ENCODE data around the gene PTPN11. TPM values are rescaled to one million over a fixed set of nuclear protein-coding genes. Genes with fewer than 3 reads are reported as not detected.

PTPN11 gene
- 75.6 to 86.3 TPM (median 81.1 TPM) in 3 replicates for total RNA-seq

DNA sequence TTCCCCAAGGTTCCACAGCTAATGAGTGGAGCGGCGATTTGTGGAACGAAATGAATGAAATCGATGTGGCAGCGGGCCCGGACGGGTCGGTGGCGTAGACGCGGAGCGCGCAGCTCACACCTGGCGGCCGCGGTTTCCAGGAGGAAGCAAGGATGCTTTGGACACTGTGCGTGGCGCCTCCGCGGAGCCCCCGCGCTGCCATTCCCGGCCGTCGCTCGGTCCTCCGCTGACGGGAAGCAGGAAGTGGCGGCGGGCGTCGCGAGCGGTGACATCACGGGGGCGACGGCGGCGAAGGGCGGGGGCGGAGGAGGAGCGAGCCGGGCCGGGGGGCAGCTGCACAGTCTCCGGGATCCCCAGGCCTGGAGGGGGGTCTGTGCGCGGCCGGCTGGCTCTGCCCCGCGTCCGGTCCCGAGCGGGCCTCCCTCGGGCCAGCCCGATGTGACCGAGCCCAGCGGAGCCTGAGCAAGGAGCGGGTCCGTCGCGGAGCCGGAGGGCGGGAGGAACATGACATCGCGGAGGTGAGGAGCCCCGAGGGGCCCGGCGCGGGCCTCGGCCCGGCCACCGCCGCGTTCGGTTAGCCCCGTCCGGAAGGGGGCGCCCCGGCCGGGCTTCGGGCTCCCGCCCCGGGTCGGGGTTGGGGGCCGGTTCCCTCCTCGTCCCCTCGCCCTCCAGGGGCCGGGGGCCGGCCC is at the start of gene PTPN11:
Gene PTPN11 (plus strand): TSS at position 340 of the 689 bp plus-strand sequence. CDS start 165 bp downstream, at position 505.
- peaks cover 22% of the 10 kb centered on the region for H3K4me1 Mint-ChIP-seq
- peak within 1 kb of the TSS; percentile 89 for H3K4me3 Mint-ChIP-seq
- H3K27ac Mint-ChIP-seq, result peak within 1 kb of the TSS; percentile 99
- H3K9me3 Mint-ChIP-seq, result no peaks in the 10 kb centered on the region
- TF ChIP-seq, protein P1, sequence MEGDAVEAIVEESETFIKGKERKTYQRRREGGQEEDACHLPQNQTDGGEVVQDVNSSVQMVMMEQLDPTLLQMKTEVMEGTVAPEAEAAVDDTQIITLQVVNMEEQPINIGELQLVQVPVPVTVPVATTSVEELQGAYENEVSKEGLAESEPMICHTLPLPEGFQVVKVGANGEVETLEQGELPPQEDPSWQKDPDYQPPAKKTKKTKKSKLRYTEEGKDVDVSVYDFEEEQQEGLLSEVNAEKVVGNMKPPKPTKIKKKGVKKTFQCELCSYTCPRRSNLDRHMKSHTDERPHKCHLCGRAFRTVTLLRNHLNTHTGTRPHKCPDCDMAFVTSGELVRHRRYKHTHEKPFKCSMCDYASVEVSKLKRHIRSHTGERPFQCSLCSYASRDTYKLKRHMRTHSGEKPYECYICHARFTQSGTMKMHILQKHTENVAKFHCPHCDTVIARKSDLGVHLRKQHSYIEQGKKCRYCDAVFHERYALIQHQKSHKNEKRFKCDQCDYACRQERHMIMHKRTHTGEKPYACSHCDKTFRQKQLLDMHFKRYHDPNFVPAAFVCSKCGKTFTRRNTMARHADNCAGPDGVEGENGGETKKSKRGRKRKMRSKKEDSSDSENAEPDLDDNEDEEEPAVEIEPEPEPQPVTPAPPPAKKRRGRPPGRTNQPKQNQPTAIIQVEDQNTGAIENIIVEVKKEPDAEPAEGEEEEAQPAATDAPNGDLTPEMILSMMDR (IDR thresholded peaks at IDR 0.05; ENCODE audit: unreplicated experiment), result peak; percentile 42
- peak; percentile 86 to 96 for DNase-seq (ENCODE audit: low spot score in 2 of 2, unreplicated experiment in 2 of 2)
- H3K27me3 Mint-ChIP-seq (ENCODE audit: low read depth), result peaks cover 2% of the 10 kb centered on the region
- H3K36me3 Mint-ChIP-seq, result no peaks in the 10 kb centered on the region

DNA sequence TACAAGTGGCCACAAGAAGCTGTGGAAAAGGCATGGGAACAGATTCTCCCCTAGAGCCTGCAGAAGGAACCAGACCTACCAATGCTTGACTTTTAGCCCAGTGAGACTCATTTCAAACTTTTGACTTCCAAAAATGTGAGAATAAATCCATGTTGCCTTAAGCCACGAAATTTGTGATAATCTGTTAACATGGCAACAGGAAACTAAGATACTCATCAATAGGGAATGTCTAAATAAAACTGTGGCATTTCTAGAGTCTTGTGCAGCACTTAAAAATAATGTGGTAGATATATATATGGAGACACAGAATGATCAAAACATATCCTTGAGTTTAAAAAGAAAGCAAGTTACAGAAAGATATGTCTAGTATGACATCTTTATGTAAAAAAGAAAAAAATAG is 48.5 kb upstream of the PTPN11 start:
- Mint-ChIP-seq H3K27ac (no peak overlapping the region), H3K9me3 (peaks cover 5% of the 10 kb centered on the region), H3K27me3 (ENCODE audit: low read depth) (no peaks in the 10 kb centered on the region), H3K4me1 (peaks cover 8% of the 10 kb centered on the region), H3K4me3 (no peak overlapping the region), H3K36me3 (peaks cover 10% of the 10 kb centered on the region)
- TF ChIP-seq, protein P1 (IDR thresholded peaks at IDR 0.05; ENCODE audit: unreplicated experiment), result no peak
- no peak for DNase-seq (ENCODE audit: low spot score in 2 of 2, unreplicated experiment in 2 of 2)

DNA sequence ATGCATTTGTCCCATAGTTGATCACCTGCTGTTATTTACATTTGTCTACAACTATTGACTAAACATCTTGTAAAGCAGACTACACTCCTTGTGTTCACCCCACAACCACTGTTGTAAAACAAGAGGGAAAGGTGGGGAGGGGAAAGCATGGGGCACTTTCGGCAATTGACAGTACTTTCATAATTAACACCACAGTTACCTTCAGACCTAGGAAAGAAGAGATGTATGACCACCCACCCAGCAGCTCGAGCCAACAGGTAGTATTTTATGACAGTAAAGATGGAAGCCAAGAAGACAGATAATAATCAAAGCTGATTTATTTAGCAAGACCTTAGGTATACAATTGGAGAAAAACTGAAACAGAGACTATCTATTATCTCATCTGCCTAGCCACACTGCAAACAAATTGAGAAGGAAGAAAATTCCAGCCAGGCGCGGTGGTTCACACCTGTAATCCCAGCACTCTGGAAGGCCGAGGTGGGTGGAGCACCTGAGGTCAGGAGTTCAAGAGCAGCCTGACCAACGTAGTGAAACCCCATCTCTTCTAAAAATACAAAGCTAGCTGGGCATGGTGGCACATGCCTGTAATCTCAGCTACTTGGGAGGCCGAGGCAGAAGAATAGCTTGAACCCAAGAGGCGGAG is 47.8 kb upstream of the PTPN11 start:
- Mint-ChIP-seq H3K27ac (no peak overlapping the region), H3K9me3 (peaks cover 6% of the 10 kb centered on the region), H3K27me3 (ENCODE audit: low read depth) (no peaks in the 10 kb centered on the region), H3K4me3 (no peak overlapping the region), H3K36me3 (peaks cover 12% of the 10 kb centered on the region), H3K4me1 (peaks cover 8% of the 10 kb centered on the region)
- no peak for DNase-seq (ENCODE audit: low spot score in 2 of 2, unreplicated experiment in 2 of 2)
- TF ChIP-seq, protein P1 (IDR thresholded peaks at IDR 0.05; ENCODE audit: unreplicated experiment), result no peak

DNA sequence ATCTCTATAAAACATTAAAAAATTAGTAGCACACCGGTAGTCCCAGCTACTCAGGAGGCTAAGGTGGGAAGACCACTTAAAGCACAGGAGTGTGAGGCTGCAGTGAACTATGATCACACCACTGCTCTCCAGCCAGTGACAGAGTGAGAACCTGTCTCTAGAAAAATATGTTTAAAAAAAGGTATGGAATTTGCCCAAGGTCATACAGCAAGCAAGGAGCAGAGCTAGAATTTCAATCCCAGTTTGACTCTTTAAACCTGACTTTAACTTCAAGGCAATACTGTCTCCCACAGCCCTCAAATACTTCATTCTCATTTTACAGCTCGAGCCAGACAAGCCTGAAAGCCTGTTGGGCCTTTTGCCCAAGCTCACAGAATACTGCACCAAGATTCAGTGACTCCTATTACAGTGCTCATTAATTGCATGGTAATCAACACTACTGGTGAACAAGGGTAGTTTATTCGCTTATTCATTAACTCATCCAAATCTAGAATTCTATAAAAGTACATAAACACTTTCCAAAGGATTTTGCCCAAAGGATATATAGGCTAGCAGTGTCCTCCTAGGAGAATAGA is 44.5 kb upstream of the PTPN11 start:
- DNase-seq (ENCODE audit: low spot score in 2 of 2, unreplicated experiment in 2 of 2), result no peak
- Mint-ChIP-seq H3K9me3 (peaks cover 6% of the 10 kb centered on the region), H3K4me1 (peaks cover 8% of the 10 kb centered on the region), H3K36me3 (peaks cover 10% of the 10 kb centered on the region), H3K27me3 (ENCODE audit: low read depth) (no peaks in the 10 kb centered on the region), H3K4me3 (no peak overlapping the region), H3K27ac (no peak overlapping the region)
- TF ChIP-seq, protein P1 (IDR thresholded peaks at IDR 0.05; ENCODE audit: unreplicated experiment), result no peak

DNA sequence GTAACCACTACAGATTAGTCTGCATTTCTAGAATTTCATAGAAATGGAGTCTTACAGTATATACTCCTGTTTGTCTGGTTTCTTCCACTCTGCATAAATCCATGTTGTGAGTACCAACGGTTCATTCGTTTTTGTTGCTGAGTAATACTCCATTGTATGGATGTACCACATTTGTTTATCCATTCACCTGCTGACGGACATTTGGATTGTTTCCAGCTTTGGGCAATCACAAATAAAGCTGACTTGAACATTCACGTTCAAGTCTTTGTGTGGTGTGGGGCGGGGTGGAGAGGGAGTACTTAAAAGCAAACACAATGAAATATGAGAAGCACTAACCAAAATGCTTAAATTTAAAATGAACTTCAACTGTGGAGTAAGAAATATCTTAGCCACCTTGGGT is 43.6 kb upstream of the PTPN11 start:
- H3K4me1 Mint-ChIP-seq, result peaks cover 12% of the 10 kb centered on the region
- peaks cover 6% of the 10 kb centered on the region for H3K9me3 Mint-ChIP-seq
- TF ChIP-seq, protein P1 (IDR thresholded peaks at IDR 0.05; ENCODE audit: unreplicated experiment), result no peak
- H3K27me3 Mint-ChIP-seq (ENCODE audit: low read depth), result no peaks in the 10 kb centered on the region
- H3K27ac Mint-ChIP-seq, result no peak overlapping the region
- no peak overlapping the region for H3K4me3 Mint-ChIP-seq
- peaks cover 10% of the 10 kb centered on the region for H3K36me3 Mint-ChIP-seq
- DNase-seq (ENCODE audit: low spot score in 2 of 2, unreplicated experiment in 2 of 2), result no peak
